Gastrocnemius medialis (tissue), 4 donors: ENCODE results near the gene FOXP4. TPM values are rescaled to one million over a fixed set of nuclear protein-coding genes. Genes with fewer than 3 reads are reported as not detected.

Experiments used
- ATAC-seq, 2 donors: fragments of 150-250 bp; one replicate each; pipeline ENCODE4 v1.9.1; 2016
- DNase-seq, 2 donors: peaks; one replicate each; pipeline ENCODE4 v3.0.0-alpha.2; 2019
- H3K27ac ChIP-seq, 4 donors: fragments of 200-600 bp; sonication (generic); 1 replicate in 1 of 4; 2 replicates in 3 of 4; pipeline ENCODE4 v1.5.1; 2016 to 2018; ENCODE audit warnings: mild to moderate bottlenecking in 2 of 4, moderate library complexity in 1 of 4
- H3K27me3 ChIP-seq, 3 donors: fragments of 200-600 bp; sonication (generic) in 2 of 3; 1 replicate in 1 of 3; 2 replicates in 2 of 3; pipeline versions ENCODE4 v1.5.1 to v1.6.0; 2016 to 2019; ENCODE audit warnings: mild to moderate bottlenecking in 1 of 3, moderate library complexity in 1 of 3
- H3K36me3 ChIP-seq, 2 donors: fragments of 200-600 bp; sonication (generic) in 1 of 2; one replicate each; pipeline ENCODE4 v1.5.1; 2017 to 2018
- H3K4me1 ChIP-seq, 2 donors: fragments of 200-600 bp; sonication (generic) in 1 of 2; one replicate each; pipeline ENCODE4 v1.5.1; 2016 to 2017; ENCODE audit warnings: mild to moderate bottlenecking in 2 of 2
- H3K4me3 ChIP-seq, 4 donors: fragments of 200-600 bp; sonication (generic) in 3 of 4; 1 replicate in 1 of 4; 2 replicates in 3 of 4; pipeline ENCODE4 v1.5.1; 2016 to 2019; ENCODE audit warnings: mild to moderate bottlenecking in 2 of 4
- H3K9me3 ChIP-seq, 3 donors: fragments of 200-600 bp; sonication (generic) in 2 of 3; 1 replicate in 1 of 3; 2 replicates in 2 of 3; pipeline ENCODE4 v1.5.1; 2016 to 2019
- CTCF ChIP-seq, 5 experiments: fragments of 450-650 bp in 3 of 5; fragments of 200-600 bp in 2 of 5; sonication (generic) in 2 of 5; IDR thresholded peaks in 4 of 5; conservative IDR thresholded peaks in 1 of 5; 1 replicate in 4 of 5; 2 replicates in 1 of 5; pipeline ENCODE4 v1.5.1; 2016 to 2019; ENCODE audit warnings: antibody characterized with exemption in 5 of 5, mild to moderate bottlenecking in 3 of 5, moderate library complexity in 3 of 5
- POLR2A ChIP-seq, 2 donors: fragments of 450-650 bp; IDR thresholded peaks; one replicate each; pipeline ENCODE4 v1.6.1; 2017; ENCODE audit warnings: antibody characterized with exemption in 2 of 2, mild to moderate bottlenecking in 2 of 2, moderate library complexity in 2 of 2
- in situ Hi-C, 4 donors: fragments of 200-750 bp; cut with MboI; loops; one replicate each; pipeline versions ENCODE4 v1.15.0 to v1.8.0; 2017; ENCODE audit warnings: low sequenced_read_pairs in 4 of 4
- intact Hi-C: fragments of 100-400 bp; cut with DNase I; formaldehyde crosslinking; loops from one replicate; pipeline ENCODE4 v1.15.1; 2023; ENCODE audit warnings: low total_unique reads
- total RNA-seq, 4 donors: library from RNA; depleted of rRNA; stranded (reverse); fragments of >200 nt; gene quantifications; one replicate each; pipeline versions ENCODE4 v1.1.0 to v1.2.3, GENCODE V29; 2016

Gene FOXP4
- total RNA-seq, 4 donors from 2014 or later = 3.4 to 11.4 (median 6.5) TPM

DNA sequence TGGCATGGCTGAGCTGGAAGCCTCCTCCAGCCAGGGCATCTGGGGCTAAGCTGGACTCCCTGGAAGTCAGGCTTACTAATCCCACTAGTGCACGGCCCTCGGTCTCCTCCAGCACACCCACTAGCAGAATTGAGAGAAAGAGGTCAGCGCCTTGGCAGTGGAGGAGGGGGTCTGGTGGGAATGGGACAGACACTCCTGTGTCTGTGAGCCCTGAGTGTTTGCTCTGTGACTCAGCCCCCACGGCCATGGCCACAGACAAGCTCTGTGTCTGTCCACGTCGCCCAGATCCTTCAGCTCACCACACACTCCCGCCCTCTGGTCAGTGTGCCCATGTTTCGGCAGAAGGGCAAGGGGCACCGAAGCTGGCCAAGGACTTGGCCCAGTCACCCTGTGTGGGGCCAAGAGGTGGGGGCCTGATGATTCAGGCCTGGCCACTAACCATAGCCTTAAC, 100.9 kb downstream of the FOXP4 start:
- Histone ChIP-seq H3K4me3 (no peak overlapping the region), H3K4me1 (no peaks in the 10 kb centered on the region), H3K27ac (no peak overlapping the region), H3K27me3 (peaks cover 0 to 11% (median 0%) of the 10 kb centered on the region in 3 donors), H3K36me3 (no peaks in the 10 kb centered on the region), H3K9me3 (no peaks in the 10 kb centered on the region)
- ATAC-seq = no peak
- no peak for DNase-seq
- intact Hi-C loops = no loop called here
- in situ Hi-C loops = no loop called here
- TF ChIP-seq POLR2A (IDR thresholded peaks at IDR 0.05) (no peak), CTCF (IDR thresholded peaks at IDR 0.05 in 4 of 5, conservative IDR thresholded peaks at IDR 0.05 in 1 of 5) (no peak)

DNA sequence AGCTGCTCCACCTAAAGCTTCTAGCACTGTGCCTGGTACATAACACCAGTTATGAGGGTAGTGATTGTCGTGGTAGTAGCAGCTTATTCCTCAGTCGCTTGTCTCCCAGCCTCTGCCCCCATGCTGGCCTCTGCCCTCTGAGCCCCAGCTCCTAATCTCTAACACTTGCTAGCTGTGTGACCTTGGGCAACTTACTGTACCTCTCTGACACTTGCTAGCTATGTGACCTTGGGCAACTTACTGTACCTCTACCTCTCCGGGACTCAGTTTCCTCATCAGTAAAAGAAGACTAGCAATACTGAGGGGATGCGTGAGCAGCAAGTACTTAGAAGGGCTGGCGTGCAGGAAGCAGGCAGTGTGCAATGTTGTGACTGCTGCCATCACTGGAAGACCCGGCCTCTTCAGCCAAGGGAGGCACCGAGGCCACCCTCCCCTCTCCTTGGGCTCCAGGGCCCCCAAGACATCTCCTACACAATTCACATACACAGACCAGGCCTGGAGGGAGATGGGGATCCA, 101.9 kb downstream of the FOXP4 start:
- H3K4me1 ChIP-seq = no peaks in the 10 kb centered on the region
- in situ Hi-C loops = no loop called here

DNA sequence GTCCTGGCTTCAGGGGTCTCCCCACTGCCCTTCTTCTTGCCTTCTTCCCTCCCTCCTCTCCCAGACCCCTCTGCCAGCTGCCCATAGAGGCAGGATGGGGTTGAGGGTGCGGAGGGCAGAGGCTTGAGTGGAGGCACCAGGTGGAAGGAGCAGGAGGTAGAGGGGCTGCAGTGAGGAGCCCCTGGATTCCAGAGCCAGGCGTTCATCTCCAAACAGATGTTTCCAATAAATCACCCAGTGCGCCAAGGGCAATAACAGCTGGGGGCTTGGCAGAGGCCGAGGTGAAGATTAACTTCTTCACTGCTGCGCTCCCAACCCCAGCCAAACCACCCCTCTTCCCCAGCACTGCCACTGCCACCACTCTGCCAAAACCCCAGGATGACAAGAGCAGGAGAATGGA, 102.7 kb downstream of the FOXP4 start:
- in situ Hi-C loops (no loop called here), intact Hi-C loops (no loop called here)
- peaks cover 0 to 11% (median 0%) of the 10 kb centered on the region in 3 donors for H3K27me3 ChIP-seq
- no peaks in the 10 kb centered on the region for H3K4me1 ChIP-seq
- H3K27ac ChIP-seq = no peak overlapping the region
- H3K9me3 ChIP-seq = no peaks in the 10 kb centered on the region
- no peak for DNase-seq
- H3K36me3 ChIP-seq = no peaks in the 10 kb centered on the region
- H3K4me3 ChIP-seq = no peak overlapping the region
- TF ChIP-seq CTCF (IDR thresholded peaks at IDR 0.05 in 4 of 5, conservative IDR thresholded peaks at IDR 0.05 in 1 of 5) = no peak
- ATAC-seq = no peak

More for the DNA sequence above, 101.9 kb downstream of the FOXP4 start:
- H3K4me3 ChIP-seq = no peak overlapping the region
- no peak for TF ChIP-seq POLR2A (IDR thresholded peaks at IDR 0.05)
- TF ChIP-seq CTCF (IDR thresholded peaks at IDR 0.05 in 4 of 5, conservative IDR thresholded peaks at IDR 0.05 in 1 of 5) = no peak
- DNase-seq (no peak), ATAC-seq (no peak)
- H3K27me3 ChIP-seq = peaks cover 0 to 11% (median 0%) of the 10 kb centered on the region in 3 donors
- H3K9me3 ChIP-seq = no peaks in the 10 kb centered on the region
- H3K36me3 ChIP-seq = no peaks in the 10 kb centered on the region
- H3K27ac ChIP-seq = no peak overlapping the region
- intact Hi-C loops = no loop called here

DNA sequence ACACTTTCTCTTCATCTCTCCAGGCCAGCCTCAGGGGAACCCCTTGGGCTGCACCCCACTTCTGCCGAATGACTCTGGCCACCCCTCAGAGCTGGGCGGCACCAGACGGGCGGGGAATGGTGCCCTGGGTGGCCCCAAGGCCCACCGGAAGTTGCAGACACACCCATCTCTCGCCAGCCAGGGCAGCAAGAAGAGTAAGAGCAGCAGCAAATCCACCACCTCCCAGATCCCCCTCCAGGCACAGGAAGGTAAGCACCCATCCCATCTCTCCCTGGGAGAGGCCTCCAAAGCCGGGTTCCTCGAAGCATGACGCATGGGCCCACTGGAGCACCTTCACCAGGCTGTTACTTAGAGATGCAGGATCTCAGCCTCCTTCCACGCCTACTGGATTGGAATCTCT, 103.4 kb downstream of the FOXP4 start:
- intact Hi-C loops (no loop called here), in situ Hi-C loops (no loop called here)
- ATAC-seq (no peak), DNase-seq (no peak)
- TF ChIP-seq CTCF (IDR thresholded peaks at IDR 0.05 in 4 of 5, conservative IDR thresholded peaks at IDR 0.05 in 1 of 5) (no peak), POLR2A (IDR thresholded peaks at IDR 0.05) (no peak)
- Histone ChIP-seq H3K4me3 (no peak overlapping the region), H3K27me3 (peaks cover 0 to 11% (median 0%) of the 10 kb centered on the region in 3 donors), H3K27ac (no peak overlapping the region), H3K4me1 (no peaks in the 10 kb centered on the region), H3K9me3 (no peaks in the 10 kb centered on the region), H3K36me3 (no peaks in the 10 kb centered on the region)

DNA sequence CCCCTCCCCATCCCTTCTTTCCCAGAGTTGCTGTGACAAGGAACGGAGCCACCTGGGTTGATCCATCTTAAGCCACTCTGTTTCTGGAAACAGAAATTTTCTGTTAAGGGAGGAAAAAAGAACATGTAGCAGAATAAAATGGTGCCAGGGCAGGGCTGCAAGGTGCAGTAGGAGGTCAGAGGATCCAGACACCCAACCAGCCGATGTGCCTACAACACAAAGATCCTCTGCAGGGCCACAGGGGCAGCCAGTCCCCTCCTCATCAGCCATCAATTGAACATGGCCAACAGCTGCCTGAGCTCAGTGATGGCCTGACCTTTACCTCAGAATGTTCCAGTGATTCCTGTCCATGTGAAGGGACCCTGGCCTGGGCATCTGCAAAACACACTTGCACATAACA, 103.9 kb downstream of the FOXP4 start:
- Histone ChIP-seq H3K4me1 (no peaks in the 10 kb centered on the region), H3K4me3 (no peak overlapping the region)
- no peak for DNase-seq

More for the DNA sequence above, 103.9 kb downstream of the FOXP4 start:
- TF ChIP-seq POLR2A (IDR thresholded peaks at IDR 0.05) = no peak
- no peak for TF ChIP-seq CTCF (IDR thresholded peaks at IDR 0.05 in 4 of 5, conservative IDR thresholded peaks at IDR 0.05 in 1 of 5)
- intact Hi-C loops = no loop called here
- no peak overlapping the region for H3K27ac ChIP-seq
- H3K9me3 ChIP-seq = no peaks in the 10 kb centered on the region
- no peak for ATAC-seq
- H3K27me3 ChIP-seq = peaks cover 0 to 11% (median 0%) of the 10 kb centered on the region in 3 donors
- no peaks in the 10 kb centered on the region for H3K36me3 ChIP-seq
- in situ Hi-C loops = no loop called here
